Measurements from ENCODE around the gene DYNC1H1.

DNA sequence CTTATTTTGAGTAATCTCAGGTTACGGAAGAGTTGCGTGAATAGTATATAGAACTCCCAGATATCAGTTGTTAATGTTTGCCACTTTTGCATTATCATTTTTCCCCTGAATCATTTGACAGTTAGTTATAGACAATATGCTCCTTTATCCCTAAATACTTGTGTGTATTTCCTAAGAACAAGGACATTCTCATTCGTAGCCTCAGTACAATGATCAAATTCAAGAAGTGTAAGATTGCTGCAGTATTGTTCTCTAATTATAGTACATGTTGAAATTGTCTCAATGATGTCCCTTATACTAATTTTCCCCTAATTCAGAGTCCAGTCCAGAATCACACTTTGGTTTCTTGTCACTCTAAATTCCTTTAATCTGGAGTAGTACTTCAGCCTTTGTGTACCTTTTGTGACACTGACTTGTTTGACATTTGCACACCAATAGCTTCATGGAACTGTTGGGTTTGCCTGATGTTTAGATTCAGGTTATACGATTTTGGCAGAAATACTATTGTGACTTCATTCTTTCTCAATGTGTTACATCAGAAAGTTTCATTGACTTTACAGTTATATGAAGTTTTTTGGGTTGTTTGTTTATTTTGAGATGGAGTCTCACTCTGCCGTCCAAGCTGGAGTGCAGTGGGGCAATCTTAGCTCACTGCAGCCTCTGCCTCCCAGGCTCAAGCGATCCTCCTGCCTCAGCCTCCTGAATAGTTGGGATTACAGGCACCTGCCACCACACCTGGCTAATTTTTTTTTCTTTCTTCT lies 13.1 kb downstream of the DYNC1H1 start:
- no peak for TF ChIP-seq POLR2A (IDR thresholded peaks at IDR 0.05; ENCODE audit: low read length)
- TF ChIP-seq GATA1 (IDR thresholded peaks at IDR 0.05; ENCODE audit: low read depth, low read length) = no peak

Measured in erythroblast (primary cell).